ENCODE measurements around the gene LTN1.
"Not testable (repeated sequence)": the region's sequence is repeated elsewhere in the genome, so short reads cannot be mapped to it uniquely, and the experiment has no call there.

The LTN1 gene

GRCh38 chr21:28992526-28993292 is at the start of gene LTN1:
Gene LTN1 (minus strand): TSS chr21:28992877. CDS start chr21:28992805, 72 bp downstream.
- DNase-seq: peak; percentile 98

GRCh38 chr21:29034678-29035077 is 42.0 kb upstream of the LTN1 start:
- DNase-seq: no peak

- no peak for DNase-seq
These were observed 41.2 kb upstream of the LTN1 start for GRCh38 chr21:29033871-29034270.

GRCh38 chr21:29033301-29033700 is 40.6 kb upstream of the LTN1 start:
- DNase-seq: no peak

GRCh38 chr21:29030909-29031308 is 38.2 kb upstream of the LTN1 start:
- no peak for DNase-seq

GRCh38 chr21:29029524-29029923 is 36.8 kb upstream of the LTN1 start:
- DNase-seq: no peak

- DNase-seq: no peak
These were observed 32.6 kb upstream of the LTN1 start for GRCh38 chr21:29025328-29025713.

GRCh38 chr21:29024474-29025327 is 32.0 kb upstream of the LTN1 start, which contains the start of gene USP16:
Gene USP16 (plus strand): TSS chr21:29024668. CDS start chr21:29027914, 3,246 bp downstream.
- DNase-seq: peak; percentile 95

- DNase-seq: no peak
These were observed 29.5 kb upstream of the LTN1 start for GRCh38 chr21:29022166-29022565.

GRCh38 chr21:29018540-29018939 is 25.9 kb upstream of the LTN1 start:
- DNase-seq: no peak

- no peak for DNase-seq
These were observed 25.1 kb upstream of the LTN1 start for GRCh38 chr21:29017639-29018237.

GRCh38 chr21:29011236-29011635 is 18.6 kb upstream of the LTN1 start:
- DNase-seq: not testable (repeated sequence)

- DNase-seq: no peak
These were observed 15.7 kb upstream of the LTN1 start for GRCh38 chr21:29008367-29008766.

GRCh38 chr21:29007810-29008209 is 15.1 kb upstream of the LTN1 start:
- no peak for DNase-seq

GRCh38 chr21:29007135-29007534 is 14.5 kb upstream of the LTN1 start:
- DNase-seq: no peak

- no peak for DNase-seq
These were observed 13.0 kb upstream of the LTN1 start for GRCh38 chr21:29005696-29006095.

GRCh38 chr21:29002442-29003144 is 9.9 kb upstream of the LTN1 start:
- DNase-seq: peak; percentile 90

GRCh38 chr21:28993293-28993629 is 584 bp upstream of the LTN1 start:
- no peak for DNase-seq

- no peak for DNase-seq
These were observed 684 bp downstream of the LTN1 start for GRCh38 chr21:28991861-28992525.

- not testable (repeated sequence) for DNase-seq
These were observed 4.5 kb downstream of the LTN1 start for GRCh38 chr21:28988146-28988545.

- DNase-seq: no peak
These were observed 6.0 kb downstream of the LTN1 start for GRCh38 chr21:28986677-28987076.

GRCh38 chr21:28982637-28983036 is 10.0 kb downstream of the LTN1 start:
- DNase-seq: no peak

Measured in KG1 (cell line).